GM21786 (cell line): ENCODE measurements around the gene EAPP.
"Not testable (repeated sequence)": the region's sequence is repeated elsewhere in the genome, so short reads cannot be mapped to it uniquely, and the experiment has no call there.

Experiments
- ATAC-seq: cut with Tn5 transposase; IDR thresholded peaks from one replicate; pipeline ENCODE4 v1.9.1; 2021; ENCODE audit not compliant: unreplicated experiment

EAPP gene

GRCh38 chr14:34538871-34539406, 562 bp downstream of the EAPP start:
- no peak for ATAC-seq

GRCh38 chr14:34538096-34538495, 1.4 kb downstream of the EAPP start:
- not testable (repeated sequence) for ATAC-seq

- ATAC-seq: no peak
These were observed 1.9 kb downstream of the EAPP start for GRCh38 chr14:34537677-34538009.

- ATAC-seq: no peak
These were observed 2.4 kb downstream of the EAPP start for GRCh38 chr14:34536951-34537676.

- no peak for ATAC-seq
These were observed 11.9 kb downstream of the EAPP start for GRCh38 chr14:34527591-34527990.

- not testable (repeated sequence) for ATAC-seq
These were observed 15.3 kb downstream of the EAPP start for GRCh38 chr14:34524216-34524615.

- ATAC-seq: no peak
These were observed 17.0 kb downstream of the EAPP start for GRCh38 chr14:34522496-34522895.

- not testable (repeated sequence) for ATAC-seq
These were observed 18.4 kb downstream of the EAPP start for GRCh38 chr14:34521071-34521470.

GRCh38 chr14:34520304-34520970, 19.1 kb downstream of the EAPP start:
- ATAC-seq: not testable (repeated sequence)

- ATAC-seq: no peak
These were observed 31.6 kb downstream of the EAPP start for GRCh38 chr14:34507884-34508283.

GRCh38 chr14:34507459-34507858, 32.0 kb downstream of the EAPP start:
- ATAC-seq: no peak

- ATAC-seq: not testable (repeated sequence)
These were observed 34.4 kb downstream of the EAPP start for GRCh38 chr14:34505124-34505491.

GRCh38 chr14:34504027-34504426, 35.5 kb downstream of the EAPP start:
- not testable (repeated sequence) for ATAC-seq

- ATAC-seq: no peak
These were observed 36.8 kb downstream of the EAPP start for GRCh38 chr14:34502545-34503225.

GRCh38 chr14:34502001-34502400, 37.5 kb downstream of the EAPP start:
- ATAC-seq: no peak

- no peak for ATAC-seq
These were observed 38.4 kb downstream of the EAPP start for GRCh38 chr14:34501004-34501580.

- ATAC-seq: peak; percentile 52
These were observed 40.7 kb downstream of the EAPP start for GRCh38 chr14:34498684-34499412.

GRCh38 chr14:34496679-34497513, 42.6 kb downstream of the EAPP start:
- no peak for ATAC-seq

- no peak for ATAC-seq
These were observed 43.4 kb downstream of the EAPP start for GRCh38 chr14:34496007-34496678.
